BLaER1 (cell line): ENCODE measurements around the gene CCDC197.

Source experiments
- H3K27ac ChIP-seq: shearing (Covaris generic); formaldehyde crosslinking; 2 replicates; pipeline ENCODE4 v1.8.1; 2022
- H3K27me3 ChIP-seq: shearing (Covaris generic); formaldehyde crosslinking; 2 replicates; pipeline ENCODE4 v1.8.1; 2022
- H3K36me3 ChIP-seq: shearing (Covaris generic); formaldehyde crosslinking; 2 replicates; pipeline ENCODE4 v1.8.1; 2022
- H3K4me1 ChIP-seq: shearing (Covaris generic); formaldehyde crosslinking; 2 replicates; pipeline ENCODE4 v1.8.1; 2022
- H3K4me2 ChIP-seq: shearing (Covaris generic); formaldehyde crosslinking; 2 replicates; pipeline ENCODE4 v1.8.1; 2022
- H3K4me3 ChIP-seq: shearing (Covaris generic); formaldehyde crosslinking; 2 replicates; pipeline ENCODE4 v1.8.1; 2022
- H3K9ac ChIP-seq: shearing (Covaris generic); formaldehyde crosslinking; 2 replicates; pipeline ENCODE4 v1.8.1; 2022
- H3K9me3 ChIP-seq: shearing (Covaris generic); formaldehyde crosslinking; 2 replicates; pipeline ENCODE4 v1.8.1; 2022
- H4K20me1 ChIP-seq: shearing (Covaris generic); formaldehyde crosslinking; 2 replicates; pipeline ENCODE4 v1.8.1; 2022
- Cebpa-rat ChIP-seq: shearing (Covaris generic); IDR thresholded peaks from 2 replicates; pipeline ENCODE4 v1.8.1; 2022

CCDC197 gene

DNA sequence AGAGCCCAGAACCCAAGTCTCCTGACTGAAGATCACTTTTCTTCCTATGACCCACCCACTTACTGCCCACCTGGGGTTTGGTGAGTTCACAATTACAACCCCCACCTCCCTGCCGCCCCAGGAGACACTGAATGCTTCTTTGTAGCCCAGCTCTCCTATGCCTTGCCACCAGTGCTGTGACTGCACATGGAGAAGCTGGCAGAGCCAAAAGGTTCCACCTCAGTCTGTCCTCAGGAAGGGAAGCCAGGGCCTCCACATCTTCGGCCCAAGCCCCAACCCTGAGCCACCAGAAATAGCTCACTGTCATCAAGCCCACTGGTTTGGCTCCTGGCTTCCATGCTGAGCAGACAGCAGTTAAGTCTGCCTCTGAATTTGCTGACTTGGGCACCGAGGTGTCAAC is 54.7 kb downstream of the CCDC197 start:
- Histone ChIP-seq H3K27ac (no peak overlapping the region), H3K4me3 (no peak overlapping the region), H3K9me3 (no peaks in the 10 kb centered on the region), H3K36me3 (peaks cover 100% of the 10 kb centered on the region), H3K9ac (no peak overlapping the region), H3K27me3 (no peaks in the 10 kb centered on the region), H4K20me1 (peaks cover 96% of the 10 kb centered on the region), H3K4me2 (no peak overlapping the region), H3K4me1 (peaks cover 7% of the 10 kb centered on the region)
- no peak for TF ChIP-seq Cebpa-rat

DNA sequence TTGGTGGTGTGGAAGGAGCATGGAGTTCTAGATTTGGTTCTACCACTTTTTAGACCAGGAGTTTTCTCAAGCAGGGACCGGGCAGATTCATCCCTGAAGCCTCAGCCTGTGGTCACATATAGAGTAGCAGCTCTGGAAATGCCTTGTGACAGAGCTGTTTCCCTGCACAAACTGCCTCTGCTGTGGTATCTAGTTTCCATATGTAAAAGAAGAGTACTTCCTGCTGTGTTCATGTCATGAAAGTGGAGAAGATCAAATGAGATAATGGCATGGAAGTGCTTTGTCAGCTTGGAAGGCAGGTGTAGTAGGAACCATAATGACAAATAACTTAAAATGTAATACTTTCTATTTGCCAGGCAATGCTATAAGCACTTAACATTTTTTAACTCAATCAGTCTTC is 55.1 kb downstream of the CCDC197 start:
- Histone ChIP-seq H3K4me2 (no peak overlapping the region), H3K27ac (no peak overlapping the region), H3K4me1 (peaks cover 12% of the 10 kb centered on the region), H3K4me3 (no peak overlapping the region), H4K20me1 (peaks cover 96% of the 10 kb centered on the region), H3K27me3 (no peaks in the 10 kb centered on the region), H3K9me3 (no peaks in the 10 kb centered on the region), H3K9ac (no peak overlapping the region), H3K36me3 (peaks cover 100% of the 10 kb centered on the region)
- no peak for TF ChIP-seq Cebpa-rat

DNA sequence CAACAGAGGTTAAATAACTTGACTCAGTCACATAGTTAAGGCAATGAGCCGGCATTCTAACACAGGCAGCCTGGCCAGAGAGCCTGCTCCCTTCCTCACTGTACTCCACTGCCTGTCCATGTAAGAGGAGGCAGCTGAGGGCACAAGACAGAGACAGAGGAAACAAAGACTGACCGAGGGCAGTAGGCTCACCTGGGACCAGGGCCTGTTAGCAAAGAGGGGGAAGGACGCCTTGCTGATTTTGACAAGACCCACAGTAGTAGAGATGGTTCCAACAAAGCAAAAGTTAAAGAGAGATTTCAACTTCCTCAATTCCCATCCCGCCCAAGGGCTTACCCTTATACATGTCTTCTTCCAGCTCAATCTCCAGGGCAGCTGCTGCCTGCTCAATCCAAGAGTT is 55.6 kb downstream of the CCDC197 start:
- Histone ChIP-seq H3K36me3 (peaks cover 100% of the 10 kb centered on the region), H3K27ac (no peak overlapping the region)

DNA sequence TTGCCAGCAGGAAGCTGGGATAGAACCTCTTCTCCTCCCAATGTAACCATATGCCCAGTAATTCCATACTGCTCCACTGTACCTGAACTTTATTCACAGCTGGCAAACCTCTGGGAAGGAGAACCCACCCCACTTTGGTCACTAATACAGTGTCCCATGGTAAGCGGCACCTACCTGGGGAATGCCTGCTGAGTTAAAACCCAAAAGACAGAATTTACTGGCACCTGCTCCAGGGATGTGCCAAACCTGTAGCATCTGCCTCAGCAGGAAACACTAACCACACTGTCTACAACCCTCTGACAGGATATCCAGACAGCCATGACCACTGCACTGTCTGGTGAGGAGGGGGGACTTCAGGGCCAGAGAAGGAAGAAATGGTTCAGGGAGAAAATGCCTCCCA is 57.3 kb downstream of the CCDC197 start:
- Histone ChIP-seq H3K9ac (no peak overlapping the region), H3K4me3 (no peak overlapping the region), H3K4me2 (no peak overlapping the region), H3K27me3 (no peaks in the 10 kb centered on the region), H3K36me3 (peaks cover 100% of the 10 kb centered on the region), H3K27ac (no peak overlapping the region), H3K9me3 (no peaks in the 10 kb centered on the region), H4K20me1 (peaks cover 96% of the 10 kb centered on the region), H3K4me1 (peaks cover 32% of the 10 kb centered on the region)
- no peak for TF ChIP-seq Cebpa-rat

More for the DNA sequence above, 55.6 kb downstream of the CCDC197 start:
- H3K4me2 ChIP-seq: no peak overlapping the region
- peaks cover 16% of the 10 kb centered on the region for H3K4me1 ChIP-seq
- no peak for TF ChIP-seq Cebpa-rat
- no peaks in the 10 kb centered on the region for H3K27me3 ChIP-seq
- no peaks in the 10 kb centered on the region for H3K9me3 ChIP-seq
- no peak overlapping the region for H3K4me3 ChIP-seq
- H4K20me1 ChIP-seq: peaks cover 96% of the 10 kb centered on the region
- no peak overlapping the region for H3K9ac ChIP-seq

DNA sequence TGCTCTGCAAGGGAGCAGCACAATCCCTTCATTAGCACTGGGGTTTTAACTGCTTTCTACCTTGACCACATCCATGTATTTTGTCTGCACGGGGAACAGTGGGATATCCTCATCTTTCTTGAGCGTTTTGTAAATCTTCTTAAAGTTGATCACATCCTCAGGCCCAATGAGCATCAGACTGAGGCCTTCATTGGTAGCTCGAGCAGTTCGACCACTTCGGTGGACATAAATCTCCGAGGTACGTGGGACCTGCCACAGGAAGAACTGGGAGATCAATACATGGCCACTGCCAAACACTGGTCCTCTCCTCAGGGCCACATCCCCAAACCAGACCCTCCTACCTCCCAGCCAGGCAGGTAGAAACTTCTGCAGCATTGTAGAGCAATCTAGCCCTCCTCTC is 57.8 kb downstream of the CCDC197 start:
- Histone ChIP-seq H3K9me3 (no peaks in the 10 kb centered on the region), H3K4me1 (peaks cover 32% of the 10 kb centered on the region), H3K27ac (no peak overlapping the region), H3K4me2 (no peak overlapping the region), H3K4me3 (no peak overlapping the region), H3K9ac (no peak overlapping the region), H3K27me3 (no peaks in the 10 kb centered on the region), H4K20me1 (peaks cover 97% of the 10 kb centered on the region), H3K36me3 (peaks cover 100% of the 10 kb centered on the region)
- no peak for TF ChIP-seq Cebpa-rat

DNA sequence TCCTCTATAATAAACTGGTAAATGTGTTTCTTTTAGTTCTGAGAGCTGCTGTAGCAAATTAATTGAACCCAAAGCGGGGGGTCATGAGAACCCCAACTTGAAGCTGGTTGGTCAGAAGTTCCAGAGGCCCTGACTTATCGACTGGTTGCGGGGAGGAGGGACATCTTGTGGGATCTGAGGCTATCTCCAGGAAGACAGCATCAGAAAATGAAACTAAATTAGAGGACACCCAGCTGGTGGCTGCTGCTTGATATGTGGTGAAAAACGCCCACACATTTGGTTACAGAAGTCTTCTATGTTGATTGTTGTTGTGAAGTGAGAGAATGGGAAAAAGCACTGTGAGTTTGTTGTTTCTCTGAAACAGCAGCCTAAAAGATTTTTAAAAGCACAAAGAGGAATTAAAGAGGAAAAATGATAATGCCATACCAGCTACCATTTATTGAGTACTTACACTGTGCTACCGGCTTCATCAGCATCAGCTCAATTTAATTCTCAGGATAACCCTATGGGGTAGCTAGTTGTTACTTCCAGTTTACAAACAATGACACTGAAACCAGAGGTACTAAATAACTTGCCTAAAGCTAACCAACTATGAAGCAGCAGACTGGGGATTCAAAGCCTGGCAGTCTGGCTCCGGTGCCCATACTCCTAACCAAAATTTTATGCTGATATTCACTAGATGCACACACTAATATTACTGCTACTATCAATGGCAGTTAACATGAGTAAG is 59.6 kb downstream of the CCDC197 start:
- Histone ChIP-seq H3K27ac (no peak overlapping the region), H3K9me3 (no peaks in the 10 kb centered on the region), H4K20me1 (peaks cover 98% of the 10 kb centered on the region), H3K4me3 (no peak overlapping the region), H3K36me3 (peaks cover 100% of the 10 kb centered on the region), H3K27me3 (no peaks in the 10 kb centered on the region), H3K4me1 (peaks cover 32% of the 10 kb centered on the region), H3K4me2 (peak overlapping the region; percentile 25; the same call in 1 of the 2 replicates), H3K9ac (no peak overlapping the region)
- no peak for TF ChIP-seq Cebpa-rat

DNA sequence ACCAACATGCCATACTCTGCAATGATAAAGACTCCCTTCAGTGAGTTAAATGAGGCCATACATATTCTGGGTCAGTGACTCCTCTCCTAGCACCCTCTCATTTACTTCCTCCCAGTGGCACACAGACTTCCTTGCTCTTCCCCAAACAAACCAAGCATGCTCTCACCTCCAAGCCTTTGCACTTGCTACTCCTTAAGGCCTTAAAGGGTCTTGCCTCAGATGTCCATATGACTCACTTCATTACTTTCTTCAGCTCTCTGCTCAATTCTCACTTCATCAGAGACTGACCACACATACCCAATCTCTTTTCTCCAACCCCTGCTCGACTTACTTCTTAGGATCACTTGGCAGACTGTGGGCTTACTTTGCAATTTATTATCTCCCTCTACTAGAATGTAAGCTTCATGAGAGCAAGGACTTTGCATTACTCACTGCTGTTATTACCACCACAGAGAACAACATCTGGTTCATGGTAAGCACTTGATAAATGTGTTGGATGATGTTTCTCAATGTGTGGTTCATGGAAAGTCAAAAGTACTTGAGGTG is 61.1 kb downstream of the CCDC197 start:
- Histone ChIP-seq H3K36me3 (peaks cover 96% of the 10 kb centered on the region), H3K27me3 (no peaks in the 10 kb centered on the region), H4K20me1 (peaks cover 98% of the 10 kb centered on the region)

More for the DNA sequence above, 61.1 kb downstream of the CCDC197 start:
- Histone ChIP-seq H3K4me1 (peaks cover 32% of the 10 kb centered on the region), H3K9me3 (no peaks in the 10 kb centered on the region), H3K27ac (no peak overlapping the region), H3K9ac (no peak overlapping the region), H3K4me3 (no peak overlapping the region), H3K4me2 (peak overlapping the region; percentile 25; the same call in 1 of the 2 replicates)
- TF ChIP-seq Cebpa-rat: no peak
